ENCODE measurements around the gene DDX39B. TPM values are rescaled to one million over a fixed set of nuclear protein-coding genes. Genes with fewer than 3 reads are reported as not detected.
"Not testable (repeated sequence)": the region's sequence is repeated elsewhere in the genome, so short reads cannot be mapped to it uniquely, and the experiment has no call there.

The DDX39B gene
- total RNA-seq, 4 donors from 2014 or later, result 119 to 429 (median 282) TPM

- DNase-seq, result no peak
- intact Hi-C loops (cut with DNase I; ENCODE audit: low total_unique reads), result no loop called here
- H3K4me3 ChIP-seq, result no peak overlapping the region
- TF ChIP-seq POLR2A (IDR thresholded peaks at IDR 0.05) (no peak), CTCF (IDR thresholded peaks at IDR 0.05) (no peak)
- peaks cover 0 to 3% of the 10 kb centered on the region in 2 donors for H3K4me1 ChIP-seq
- no peak overlapping the region for H3K27ac ChIP-seq
- no peaks in the 10 kb centered on the region for H3K27me3 ChIP-seq
- no peaks in the 10 kb centered on the region for H3K36me3 ChIP-seq
- H3K9me3 ChIP-seq, result no peaks in the 10 kb centered on the region
These were observed 39.2 kb downstream of the DDX39B start for GRCh38 chr6:31502586-31502985.

GRCh38 chr6:31499648-31500047 lies 42.2 kb downstream of the DDX39B start:
- intact Hi-C loops (cut with DNase I; ENCODE audit: low total_unique reads); H3K4me3 ChIP-seq; H3K27me3 ChIP-seq; H3K27ac ChIP-seq; DNase-seq; H3K4me1 ChIP-seq; H3K9me3 ChIP-seq; H3K36me3 ChIP-seq: not testable (repeated sequence)

- intact Hi-C loops (cut with DNase I; ENCODE audit: low total_unique reads), result no loop called here
- DNase-seq, result no peak
- TF ChIP-seq POLR2A (IDR thresholded peaks at IDR 0.05) (no peak), CTCF (IDR thresholded peaks at IDR 0.05) (no peak)
- H3K4me1 ChIP-seq, result peaks cover 0 to 3% of the 10 kb centered on the region in 2 donors
- H3K36me3 ChIP-seq, result no peaks in the 10 kb centered on the region
- H3K4me3 ChIP-seq, result no peak overlapping the region
- no peak overlapping the region for H3K27ac ChIP-seq
- H3K27me3 ChIP-seq, result no peaks in the 10 kb centered on the region
- H3K9me3 ChIP-seq, result no peaks in the 10 kb centered on the region
These were observed 43.1 kb downstream of the DDX39B start for GRCh38 chr6:31498748-31499147.

- peaks cover 0 to 3% of the 10 kb centered on the region in 2 donors for H3K4me1 ChIP-seq
These were observed 44.0 kb downstream of the DDX39B start, which contains the start of gene MICB for GRCh38 chr6:31497531-31498476. Gene MICB (plus strand): TSS chr6:31498145. CDS start chr6:31498194, 49 bp downstream.

GRCh38 chr6:31496826-31497225 lies 45.0 kb downstream of the DDX39B start:
- H3K27ac ChIP-seq, result peak overlapping the region; percentile 59 to 74
- DNase-seq; H3K4me3 ChIP-seq; H3K9me3 ChIP-seq; intact Hi-C loops (cut with DNase I; ENCODE audit: low total_unique reads); H3K27me3 ChIP-seq; H3K36me3 ChIP-seq; H3K4me1 ChIP-seq: not testable (repeated sequence)

More at GRCh38 chr6:31497531-31498476, 44.0 kb downstream of the DDX39B start, which contains the start of gene MICB:
- DNase-seq, result peak; percentile 59 to 74
- Histone ChIP-seq H3K9me3 (no peaks in the 10 kb centered on the region), H3K27me3 (no peaks in the 10 kb centered on the region), H3K36me3 (no peaks in the 10 kb centered on the region), H3K27ac (peak within 1 kb of the TSS; percentile 59 to 74), H3K4me3 (peak within 1 kb of the TSS; percentile 42 to 45)
- intact Hi-C loops (cut with DNase I; ENCODE audit: low total_unique reads), result no loop called here
- TF ChIP-seq POLR2A (IDR thresholded peaks at IDR 0.05) (peak; percentile 41 to 82), CTCF (IDR thresholded peaks at IDR 0.05) (peak in 2 of 4 experiments; percentile 11 to 14)

- Histone ChIP-seq H3K4me3 (no peak overlapping the region), H3K4me1 (peaks cover 0 to 3% of the 10 kb centered on the region in 2 donors), H3K27me3 (no peaks in the 10 kb centered on the region), H3K9me3 (no peaks in the 10 kb centered on the region), H3K36me3 (no peaks in the 10 kb centered on the region), H3K27ac (peak overlapping the region; percentile 76 to 83)
- intact Hi-C loops (cut with DNase I; ENCODE audit: low total_unique reads), result no loop called here
- TF ChIP-seq POLR2A (IDR thresholded peaks at IDR 0.05) (no peak), CTCF (IDR thresholded peaks at IDR 0.05) (no peak)
- DNase-seq, result no peak
These were observed 46.2 kb downstream of the DDX39B start for GRCh38 chr6:31495580-31495979.
